AG10803 (cell line): ENCODE data around the gene PDK1.
"Not testable (repeated sequence)": the region's sequence is repeated elsewhere in the genome, so short reads cannot be mapped to it uniquely, and the experiment has no call there.

Experiments
- DNase-seq: peaks from one replicate; pipeline ENCODE4 v3.0.0; 2010; ENCODE audit warnings: low read depth
- H3K4me3 ChIP-seq: 2 replicates; pipeline ENCODE4 v1.5.1; 2011; ENCODE audit warnings: mild to moderate bottlenecking, low read length, control low read depth
- CTCF ChIP-seq: conservative IDR thresholded peaks from 2 replicates; pipeline ENCODE4 v1.5.1; 2011; ENCODE audit warnings: mild to moderate bottlenecking, low read length, control low read depth, inconsistent platforms

Gene PDK1

GRCh38 chr2:172578054-172578453 lies 22.2 kb downstream of the PDK1 start:
- TF ChIP-seq CTCF, result no peak
- DNase-seq, result no peak
- H3K4me3 ChIP-seq, result no peak overlapping the region

- no peak for TF ChIP-seq CTCF
- no peak for DNase-seq
- H3K4me3 ChIP-seq, result no peak overlapping the region
Measured at GRCh38 chr2:172578860-172579512, 23.1 kb downstream of the PDK1 start.

DNA sequence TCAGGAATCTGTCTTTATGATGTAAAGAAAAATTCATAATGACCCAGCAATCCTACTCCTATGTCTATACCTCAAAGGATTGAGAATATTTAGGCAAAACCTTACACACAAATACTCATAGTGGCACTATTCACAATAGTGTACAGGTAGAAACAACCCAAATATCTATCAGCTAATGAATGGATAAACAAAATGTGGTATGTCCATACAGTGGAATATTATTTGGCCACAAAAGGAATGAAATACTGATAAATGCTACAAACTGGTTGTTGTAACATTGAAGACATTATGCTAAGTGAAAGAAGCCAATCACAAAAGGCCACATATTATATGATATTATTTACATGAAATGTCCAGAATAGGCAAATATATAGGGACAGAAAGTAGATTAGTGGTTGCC lies 24.7 kb downstream of the PDK1 start:
- no peak for TF ChIP-seq CTCF
- DNase-seq, result no peak
- no peak overlapping the region for H3K4me3 ChIP-seq

DNA sequence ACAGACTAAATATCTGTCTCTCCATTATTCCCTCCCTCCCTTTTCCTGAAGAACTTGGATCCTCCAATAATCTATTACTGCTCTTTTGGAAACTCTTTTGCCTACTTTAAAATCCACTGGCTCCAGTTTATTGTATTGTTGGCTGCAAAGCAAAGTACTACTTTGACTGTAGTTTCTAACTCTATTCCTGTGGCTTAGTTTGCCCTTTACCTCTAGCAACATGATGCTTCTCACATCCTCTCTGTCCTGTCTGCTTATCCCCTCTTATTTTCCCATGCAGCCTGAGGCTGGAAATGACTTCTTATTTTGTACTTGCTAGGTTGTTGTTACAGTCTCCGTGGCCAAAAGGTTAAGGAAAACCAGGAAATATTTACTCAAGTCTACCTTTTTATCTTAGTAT lies 26.8 kb downstream of the PDK1 start:
- no peak overlapping the region for H3K4me3 ChIP-seq
- no peak for TF ChIP-seq CTCF
- DNase-seq, result no peak

DNA sequence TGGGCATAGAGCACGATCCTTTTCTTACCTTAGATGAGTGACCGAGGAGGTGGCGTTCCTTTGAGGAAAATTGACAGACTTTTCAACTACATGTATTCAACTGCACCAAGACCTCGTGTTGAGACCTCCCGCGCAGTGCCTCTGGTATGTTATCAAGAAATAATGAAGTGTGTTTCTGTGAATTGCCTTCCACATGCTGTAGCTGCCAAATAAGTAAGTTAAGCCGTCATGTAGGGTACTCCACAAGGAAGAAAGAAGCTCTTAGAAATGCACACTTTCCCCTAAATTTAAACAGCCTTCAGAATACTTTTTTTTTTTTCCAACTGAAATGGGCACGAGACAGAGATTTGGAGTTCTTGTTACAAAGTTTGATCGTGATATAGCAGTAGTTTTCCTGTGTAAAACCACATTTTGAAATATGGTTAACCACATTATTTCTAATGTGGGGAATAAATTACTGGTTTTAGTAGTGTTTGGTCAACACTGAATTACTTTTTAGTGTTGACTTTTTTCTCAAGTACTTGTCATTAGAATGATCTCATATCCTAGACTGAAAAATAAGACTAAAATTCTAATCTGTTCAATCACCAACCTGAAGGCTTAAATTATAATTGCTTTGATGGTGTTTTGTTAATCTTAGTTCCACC lies 30.5 kb downstream of the PDK1 start:
- TF ChIP-seq CTCF, result no peak
- H3K4me3 ChIP-seq, result no peak overlapping the region
- no peak for DNase-seq

DNA sequence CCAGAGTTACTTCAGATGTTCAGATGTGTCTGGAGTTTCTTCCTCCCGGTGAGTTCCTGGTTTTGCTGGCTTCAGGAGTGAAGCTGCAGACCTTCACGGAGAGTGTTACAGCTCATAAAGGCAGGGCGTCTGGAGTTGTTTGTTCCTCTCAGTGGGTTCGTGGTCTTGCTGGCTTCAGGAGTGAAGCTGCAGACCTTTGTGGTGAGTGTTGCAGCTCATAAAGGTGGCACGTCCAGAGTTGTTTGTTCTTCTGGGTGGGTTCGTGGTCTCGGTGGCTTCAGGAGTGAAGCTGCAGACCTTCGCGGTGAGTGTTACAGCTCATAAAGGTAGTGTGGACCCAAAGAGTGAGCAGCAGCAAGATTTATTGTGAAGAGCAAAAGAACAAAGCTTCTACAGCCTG lies 31.3 kb downstream of the PDK1 start:
- not testable (repeated sequence) for H3K4me3 ChIP-seq, DNase-seq

- no peak overlapping the region for H3K4me3 ChIP-seq
- TF ChIP-seq CTCF, result no peak
- DNase-seq, result no peak
Measured at GRCh38 chr2:172588931-172589330, 33.0 kb downstream of the PDK1 start.

- DNase-seq, H3K4me3 ChIP-seq: not testable (repeated sequence)
Measured at GRCh38 chr2:172591386-172591785, 35.5 kb downstream of the PDK1 start.

- H3K4me3 ChIP-seq, result not testable (repeated sequence)
Measured at GRCh38 chr2:172592190-172592589, 36.3 kb downstream of the PDK1 start.

More at GRCh38 chr2:172592190-172592589, 36.3 kb downstream of the PDK1 start:
- not testable (repeated sequence) for DNase-seq
